HG03565 (cell line): ENCODE data around the gene PIEZO2.

Experiments
- ATAC-seq: cut with Tn5 transposase; IDR thresholded peaks from one replicate; pipeline ENCODE4 v1.9.1; 2021; ENCODE audit warnings: mild to moderate bottlenecking, moderate library complexity; ENCODE audit not compliant: unreplicated experiment

The PIEZO2 gene

GRCh38 chr18:11114653-11115052, 34.7 kb downstream of the PIEZO2 start:
- ATAC-seq = no peak

GRCh38 chr18:11113937-11114336, 35.4 kb downstream of the PIEZO2 start:
- ATAC-seq = no peak

- ATAC-seq = no peak
Measured at GRCh38 chr18:11113046-11113548, 36.3 kb downstream of the PIEZO2 start.

GRCh38 chr18:11112286-11112685, 37.1 kb downstream of the PIEZO2 start:
- no peak for ATAC-seq

- no peak for ATAC-seq
Measured at GRCh38 chr18:11110509-11110908, 38.9 kb downstream of the PIEZO2 start.

- ATAC-seq = no peak
Measured at GRCh38 chr18:11108947-11109346, 40.4 kb downstream of the PIEZO2 start.

GRCh38 chr18:11106894-11107293, 42.5 kb downstream of the PIEZO2 start:
- no peak for ATAC-seq

GRCh38 chr18:11105463-11105862, 43.9 kb downstream of the PIEZO2 start:
- no peak for ATAC-seq

GRCh38 chr18:11104307-11104706, 45.1 kb downstream of the PIEZO2 start:
- ATAC-seq = no peak

- no peak for ATAC-seq
Measured at GRCh38 chr18:11096839-11097750, 52.3 kb downstream of the PIEZO2 start.

- no peak for ATAC-seq
Measured at GRCh38 chr18:11096411-11096810, 53.0 kb downstream of the PIEZO2 start.

GRCh38 chr18:11095674-11096293, 53.6 kb downstream of the PIEZO2 start:
- no peak for ATAC-seq

- no peak for ATAC-seq
Measured at GRCh38 chr18:11095211-11095610, 54.2 kb downstream of the PIEZO2 start.

GRCh38 chr18:11091746-11092145, 57.6 kb downstream of the PIEZO2 start:
- no peak for ATAC-seq

- no peak for ATAC-seq
Measured at GRCh38 chr18:11089931-11090715, 59.2 kb downstream of the PIEZO2 start.

- no peak for ATAC-seq
Measured at GRCh38 chr18:11081009-11081532, 68.3 kb downstream of the PIEZO2 start.

- ATAC-seq = no peak
Measured at GRCh38 chr18:11078491-11078890, 70.9 kb downstream of the PIEZO2 start.

GRCh38 chr18:11077548-11078187, 71.7 kb downstream of the PIEZO2 start:
- no peak for ATAC-seq

- ATAC-seq = no peak
Measured at GRCh38 chr18:11074889-11075288, 74.5 kb downstream of the PIEZO2 start.

- no peak for ATAC-seq
Measured at GRCh38 chr18:11073971-11074370, 75.4 kb downstream of the PIEZO2 start.

- no peak for ATAC-seq
Measured at GRCh38 chr18:11072632-11073031, 76.7 kb downstream of the PIEZO2 start.
